ENCODE results near the gene ELAVL1. TPM values are rescaled to one million over a fixed set of nuclear protein-coding genes. Genes with fewer than 3 reads are reported as not detected.
"Not testable (repeated sequence)": the region's sequence is repeated elsewhere in the genome, so short reads cannot be mapped to it uniquely, and the experiment has no call there.

Gene ELAVL1
- total RNA-seq, 1 donor from 2014 or later: 108 TPM

DNA sequence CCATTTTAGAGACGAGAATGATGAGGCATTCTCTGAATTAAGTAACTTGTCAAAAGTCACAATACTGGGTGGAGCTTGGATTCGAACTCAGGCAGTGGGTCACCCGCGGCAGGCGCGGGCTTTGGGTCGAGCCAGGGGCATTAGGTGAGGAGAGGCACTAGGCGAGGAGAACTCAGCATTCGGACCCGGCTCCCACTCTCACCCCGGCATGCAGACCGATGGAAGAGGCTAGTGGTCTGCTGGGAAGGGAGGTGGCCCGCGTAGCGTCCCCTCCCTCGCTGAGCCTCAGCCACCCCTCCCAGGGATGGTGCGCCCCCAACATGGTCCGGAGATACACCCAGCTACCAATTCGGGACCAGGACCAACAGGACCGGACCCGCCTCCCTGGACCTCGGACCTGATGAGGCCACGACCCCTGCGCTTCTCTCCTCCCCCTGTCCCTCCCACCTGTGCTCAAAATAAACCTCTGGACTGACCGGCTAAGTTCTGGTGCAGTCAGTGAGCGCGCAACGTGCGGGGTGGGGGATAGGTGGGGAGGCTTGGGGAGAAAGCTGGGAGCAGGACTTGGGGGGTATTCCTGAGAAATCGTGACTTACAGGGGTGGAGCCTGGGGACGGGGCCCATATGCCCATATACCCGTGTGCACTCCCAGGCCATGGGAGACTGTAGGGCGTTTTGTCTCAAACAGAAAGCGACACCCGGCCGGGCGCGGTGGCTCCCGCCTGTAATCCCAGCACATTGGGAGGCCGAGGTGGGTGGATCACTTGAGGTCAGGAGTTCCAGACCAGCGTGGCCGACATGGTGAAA lies 86.6 kb downstream of the ELAVL1 start:
- peak overlapping the region; percentile 87 for H3K4me3 Mint-ChIP-seq
- no peak overlapping the region for H3K9ac ChIP-seq
- no peaks in the 10 kb centered on the region for H3K36me3 ChIP-seq
- DNase-seq (ENCODE audit: low spot score): no peak
- H3K27me3 ChIP-seq: peaks cover 60% of the 10 kb centered on the region
- no peaks in the 10 kb centered on the region for H3K9me3 Mint-ChIP-seq
- peaks cover 46% of the 10 kb centered on the region for H3F3A ChIP-seq (ENCODE audit: low read depth)
- H3K79me2 ChIP-seq (ENCODE audit: low read depth): no peaks in the 10 kb centered on the region
- H3K27ac ChIP-seq: no peak overlapping the region
- H3K4me1 ChIP-seq: peaks cover 15% of the 10 kb centered on the region
- H3K36me3 Mint-ChIP-seq: no peaks in the 10 kb centered on the region
- H3K4me1 Mint-ChIP-seq: peaks cover 36% of the 10 kb centered on the region
- H3K9me3 ChIP-seq (ENCODE audit: low read depth): no peaks in the 10 kb centered on the region
- peaks cover 36% of the 10 kb centered on the region for H3K27me3 Mint-ChIP-seq (ENCODE audit: insufficient read depth, low read depth)
- TF ChIP-seq EZH2phosphoT487 (IDR thresholded peaks at IDR 0.05) (no peak), EZH2 (IDR thresholded peaks at IDR 0.05) (no peak)
- TF ChIP-seq, protein P1, sequence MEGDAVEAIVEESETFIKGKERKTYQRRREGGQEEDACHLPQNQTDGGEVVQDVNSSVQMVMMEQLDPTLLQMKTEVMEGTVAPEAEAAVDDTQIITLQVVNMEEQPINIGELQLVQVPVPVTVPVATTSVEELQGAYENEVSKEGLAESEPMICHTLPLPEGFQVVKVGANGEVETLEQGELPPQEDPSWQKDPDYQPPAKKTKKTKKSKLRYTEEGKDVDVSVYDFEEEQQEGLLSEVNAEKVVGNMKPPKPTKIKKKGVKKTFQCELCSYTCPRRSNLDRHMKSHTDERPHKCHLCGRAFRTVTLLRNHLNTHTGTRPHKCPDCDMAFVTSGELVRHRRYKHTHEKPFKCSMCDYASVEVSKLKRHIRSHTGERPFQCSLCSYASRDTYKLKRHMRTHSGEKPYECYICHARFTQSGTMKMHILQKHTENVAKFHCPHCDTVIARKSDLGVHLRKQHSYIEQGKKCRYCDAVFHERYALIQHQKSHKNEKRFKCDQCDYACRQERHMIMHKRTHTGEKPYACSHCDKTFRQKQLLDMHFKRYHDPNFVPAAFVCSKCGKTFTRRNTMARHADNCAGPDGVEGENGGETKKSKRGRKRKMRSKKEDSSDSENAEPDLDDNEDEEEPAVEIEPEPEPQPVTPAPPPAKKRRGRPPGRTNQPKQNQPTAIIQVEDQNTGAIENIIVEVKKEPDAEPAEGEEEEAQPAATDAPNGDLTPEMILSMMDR (IDR thresholded peaks at IDR 0.05): no peak
- peak overlapping the region; percentile 99 for H3K4me2 ChIP-seq
- H2AFZ ChIP-seq (replicated peaks): no peak overlapping the region
- peaks cover 47% of the 10 kb centered on the region for H4K20me1 ChIP-seq (ENCODE audit: low read depth)
- no peak overlapping the region for H3K27ac Mint-ChIP-seq
- H3K4me3 ChIP-seq: no peak overlapping the region

DNA sequence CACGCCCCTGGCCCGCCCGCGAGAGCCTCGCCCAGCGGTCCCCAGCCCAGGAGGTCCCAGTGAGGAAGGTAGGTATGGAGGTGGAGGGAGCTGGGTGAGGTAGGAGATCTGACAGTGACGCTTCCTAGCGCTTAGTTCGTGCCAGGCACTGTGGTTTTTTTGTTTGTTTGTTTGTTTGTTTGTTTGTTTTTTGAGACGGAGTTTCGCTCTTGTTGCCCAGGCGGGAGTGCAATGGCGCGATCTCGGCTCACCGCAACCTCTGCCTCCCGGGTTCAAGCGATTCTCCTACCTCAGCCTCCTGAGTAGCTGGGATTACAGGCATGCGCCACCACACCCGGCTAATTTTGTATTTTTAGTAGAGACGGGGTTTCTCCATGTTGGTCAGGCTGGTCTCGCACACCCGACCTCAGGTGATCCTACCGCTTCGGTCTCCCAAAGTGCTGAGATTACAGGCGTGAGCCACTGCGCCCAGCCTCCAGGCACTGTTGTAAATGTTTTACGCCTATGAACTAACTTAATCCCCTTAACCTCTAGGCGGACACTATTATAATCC lies 87.3 kb downstream of the ELAVL1 start:
- H3K9me3 Mint-ChIP-seq; H3K9ac ChIP-seq; H3K9me3 ChIP-seq (ENCODE audit: low read depth); H2AFZ ChIP-seq (replicated peaks); H3K36me3 ChIP-seq; H3K36me3 Mint-ChIP-seq; DNase-seq (ENCODE audit: low spot score); H3K79me2 ChIP-seq (ENCODE audit: low read depth); H3K27ac Mint-ChIP-seq; H3K27ac ChIP-seq: not testable (repeated sequence)
- Histone ChIP-seq H3F3A (ENCODE audit: low read depth) (peaks cover 46% of the 10 kb centered on the region), H3K27me3 (peaks cover 64% of the 10 kb centered on the region), H3K4me3 (peak overlapping the region; percentile 59), H3K4me2 (peak overlapping the region; percentile 99), H3K4me1 (peaks cover 15% of the 10 kb centered on the region), H4K20me1 (ENCODE audit: low read depth) (peaks cover 42% of the 10 kb centered on the region)
- Mint-ChIP-seq H3K4me1 (peaks cover 33% of the 10 kb centered on the region), H3K27me3 (ENCODE audit: insufficient read depth, low read depth) (peaks cover 37% of the 10 kb centered on the region), H3K4me3 (peak overlapping the region; percentile 50)

DNA sequence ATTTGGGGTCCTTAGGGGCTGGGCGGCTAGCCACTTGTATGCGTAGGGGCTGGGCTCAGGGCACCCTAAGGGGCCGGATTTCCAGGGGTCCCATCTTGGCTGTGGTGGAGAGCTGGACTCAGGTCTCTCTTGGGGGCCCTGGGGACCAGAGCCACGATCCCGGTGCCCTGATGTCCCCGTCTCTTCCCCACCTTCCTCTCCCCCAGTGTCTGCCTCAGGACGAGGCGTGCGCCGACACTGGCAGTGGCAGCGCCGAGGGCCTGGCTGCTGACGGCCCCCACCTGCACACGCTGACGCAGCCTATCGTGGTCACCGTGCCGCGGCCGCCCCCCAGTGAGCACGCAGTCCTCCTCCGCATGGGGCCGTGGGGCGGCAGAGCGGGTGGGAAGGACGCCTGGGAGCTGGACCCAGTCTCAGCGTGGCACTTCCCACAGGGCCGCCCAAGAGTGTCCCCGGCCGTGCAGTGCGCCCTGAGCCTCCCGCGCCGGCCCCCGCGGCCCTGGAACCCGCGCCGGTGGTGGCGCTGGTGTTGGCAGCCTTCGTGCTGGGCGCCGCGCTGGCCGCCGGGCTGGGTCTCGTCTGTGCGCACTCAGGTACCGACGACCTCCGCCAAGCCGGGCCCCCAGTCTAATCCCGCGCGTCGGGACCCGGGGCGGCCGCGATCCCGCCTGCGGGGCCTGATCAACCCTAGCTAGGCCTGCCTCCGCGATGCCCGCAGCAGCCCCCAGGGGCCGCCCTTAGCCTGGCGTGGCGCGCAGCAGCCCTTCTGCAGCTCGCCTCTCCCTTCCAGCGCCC lies 88.0 kb downstream of the ELAVL1 start:
- peak overlapping the region; percentile 81 for H3K4me3 Mint-ChIP-seq
- H3K27ac ChIP-seq: no peak overlapping the region
- no peak overlapping the region for H3K9ac ChIP-seq
- peaks cover 46% of the 10 kb centered on the region for H3F3A ChIP-seq (ENCODE audit: low read depth)
- no peaks in the 10 kb centered on the region for H3K36me3 ChIP-seq
- H3K27me3 ChIP-seq: peaks cover 64% of the 10 kb centered on the region
- H3K79me2 ChIP-seq (ENCODE audit: low read depth): no peaks in the 10 kb centered on the region
- DNase-seq (ENCODE audit: low spot score): peak; percentile 86
- peaks cover 35% of the 10 kb centered on the region for H4K20me1 ChIP-seq (ENCODE audit: low read depth)
- peaks cover 6% of the 10 kb centered on the region for H3K36me3 Mint-ChIP-seq
- no peaks in the 10 kb centered on the region for H3K9me3 ChIP-seq (ENCODE audit: low read depth)
- H3K4me1 Mint-ChIP-seq: peaks cover 30% of the 10 kb centered on the region
- H3K4me2 ChIP-seq: peak overlapping the region; percentile 99
- no peak overlapping the region for H3K27ac Mint-ChIP-seq
- peaks cover 41% of the 10 kb centered on the region for H3K27me3 Mint-ChIP-seq (ENCODE audit: insufficient read depth, low read depth)
- peak; percentile 87 for TF ChIP-seq EZH2phosphoT487 (IDR thresholded peaks at IDR 0.05)
- TF ChIP-seq EZH2 (IDR thresholded peaks at IDR 0.05): peak; percentile 72
- TF ChIP-seq, protein P1 (IDR thresholded peaks at IDR 0.05): peak; percentile 70
- H2AFZ ChIP-seq (replicated peaks): no peak overlapping the region
- no peaks in the 10 kb centered on the region for H3K9me3 Mint-ChIP-seq
- peak overlapping the region; percentile 59 for H3K4me3 ChIP-seq
- H3K4me1 ChIP-seq: peaks cover 15% of the 10 kb centered on the region

Measured in neural progenitor cell (in vitro differentiated cells).